ENCODE results near the gene FRMPD2. TPM values are rescaled to one million over a fixed set of nuclear protein-coding genes. Genes with fewer than 3 reads are reported as not detected.

FRMPD2 gene
- total and polyA plus RNA-seq, 2 of the 4 experiments (the other 2 are of a cell fraction) = 0.18 TPM; not detected in 1

- Histone ChIP-seq H3K4me2 (ENCODE audit: low read depth, low read length) (no peak overlapping the region), H4K20me1 (ENCODE audit: insufficient read depth, low read length) (no peaks in the 10 kb centered on the region), H3K14ac (replicated peaks; ENCODE audit: low read depth, low read length) (no peak overlapping the region), H3K56ac (ENCODE audit: extremely low read depth, insufficient read depth, low read length) (no peak overlapping the region), H3K9me1 (ENCODE audit: insufficient read depth, low read length) (no peaks in the 10 kb centered on the region), H2AFZ (replicated peaks; ENCODE audit: low read length, poor library complexity) (no peak overlapping the region), H3K9me3 (ENCODE audit: control insufficient read depth, insufficient read depth, low read length) (no peaks in the 10 kb centered on the region), H2BK20ac (ENCODE audit: low read depth, low read length) (no peak overlapping the region), H3K4me1 (ENCODE audit: control insufficient read depth, insufficient read depth, low read length) (peaks cover 3% of the 10 kb centered on the region; the same call in 1 of the 2 replicates), H3K9ac (ENCODE audit: low read depth, low read length) (no peak overlapping the region), H2BK15ac (ENCODE audit: low read depth, low read length) (no peak overlapping the region), H3K4ac (ENCODE audit: low read depth, low read length) (no peak overlapping the region), H3K4me3 (ENCODE audit: insufficient read depth, low read depth, low read length) (no peak overlapping the region), H2AK5ac (ENCODE audit: low read depth, low read length) (no peak overlapping the region), H3K36me3 (ENCODE audit: control insufficient read depth, insufficient read depth, low read length) (no peaks in the 10 kb centered on the region), H3K79me1 (ENCODE audit: low read depth in 1 of 2, low read length in 2 of 2) (no peaks in the 10 kb centered on the region), H2BK120ac (ENCODE audit: low read depth, low read length) (no peak overlapping the region), H2BK5ac (ENCODE audit: low read depth, low read length, poor library complexity, severe bottlenecking) (no peak overlapping the region), H3K18ac (ENCODE audit: low read depth, low read length) (no peak overlapping the region), H4K8ac (ENCODE audit: low read depth in 2 of 2, low read length in 2 of 2) (no peak overlapping the region), H3K27ac (ENCODE audit: insufficient read depth, low read length) (no peak overlapping the region), H3K27me3 (ENCODE audit: control insufficient read depth, insufficient read depth, low read length) (peaks cover 16% of the 10 kb centered on the region), H3K23ac (ENCODE audit: low read depth, low read length) (no peak overlapping the region), H4K91ac (ENCODE audit: insufficient read depth, low read depth, low read length) (no peak overlapping the region), H2AK9ac (replicated peaks; ENCODE audit: low read depth, low read length, poor library complexity) (no peak overlapping the region), H4K5ac (ENCODE audit: low read depth, low read length) (no peak overlapping the region)
- TF ChIP-seq RCOR1 (IDR thresholded peaks at IDR 0.05; ENCODE audit: insufficient replicate concordance, low read length) (no peak), CHD1 (IDR thresholded peaks at IDR 0.05; ENCODE audit: low read depth, low read length) (no peak), ELK1 (IDR thresholded peaks at IDR 0.05; ENCODE audit: borderline replicate concordance, low read depth, low read length) (no peak), RFX5 (IDR thresholded peaks at IDR 0.05; ENCODE audit: low read depth, low read length) (no peak), CEBPB (IDR thresholded peaks at IDR 0.05; ENCODE audit: low read depth, low read length) (no peak), POLR2A (IDR thresholded peaks at IDR 0.05; ENCODE audit: low read depth, low read length) (no peak), MXI1 (IDR thresholded peaks at IDR 0.05; ENCODE audit: borderline replicate concordance, low read depth, low read length) (no peak), RAD21 (IDR thresholded peaks at IDR 0.05; ENCODE audit: low read length) (no peak), BHLHE40 (IDR thresholded peaks at IDR 0.05; ENCODE audit: low read depth, low read length) (no peak), CTCF (conservative IDR thresholded peaks at IDR 0.05; ENCODE audit: low read depth, low read length) (no peak), USF2 (IDR thresholded peaks at IDR 0.05; ENCODE audit: low read depth, low read length) (no peak)
- BruUV-seq (replicated peaks) = no TSS peak
- intact Hi-C loops (cut with micrococcal nuclease) (no loop called here), in situ Hi-C loops (cut with MboI; ENCODE audit: low sequenced_read_pairs) (no loop called here), dilution Hi-C loops (cut with HindIII; ENCODE audit: low sequenced_read_pairs, unreplicated experiment) (no loop called here)
- POLR2A ChIA-PET (ENCODE audit: unreplicated experiment) = no interaction called here
- WGBS, 2 experiments (ENCODE audit: extremely low coverage in 2 of 2, insufficient read length in 1 of 2) = no CpG with 5 or more reads among the region's 2 CpGs
- ATAC-seq (ENCODE audit: low read depth) (no peak), DNase-seq (no peak)
- CTCF ChIA-PET = no interaction called here
Observed at GRCh38 chr10:48247680-48248079, 26.8 kb downstream of the FRMPD2 start.
